ENCODE data around the gene TROAP.
"Not testable (repeated sequence)": the region's sequence is repeated elsewhere in the genome, so short reads cannot be mapped to it uniquely, and the experiment has no call there.

TROAP gene

DNA sequence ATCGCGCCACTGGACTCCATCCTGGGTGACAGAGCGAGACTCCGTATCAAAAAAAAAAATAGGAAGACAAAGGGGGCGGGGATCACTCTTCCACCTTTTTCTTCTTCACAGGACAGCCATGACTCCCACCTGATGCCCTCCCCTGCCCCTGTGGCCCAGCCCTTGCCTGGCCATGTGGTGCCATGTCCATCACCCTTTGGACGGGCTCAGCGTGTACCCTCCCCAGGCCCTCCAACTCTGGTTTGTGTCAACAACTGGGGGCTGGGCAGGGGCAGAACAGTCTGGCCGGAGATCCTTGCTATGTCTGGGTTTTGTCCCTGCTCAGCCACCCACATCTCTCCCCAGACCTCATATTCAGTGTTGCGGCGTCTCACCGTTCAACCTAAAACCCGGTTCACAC lies 5.8 kb downstream of the TROAP start:
- no peak for DNase-seq (ENCODE audit: low read depth in 2 of 2)

GRCh38 chr12:49330032-49330619 lies 7.1 kb downstream of the TROAP start:
- no peak for DNase-seq (ENCODE audit: low read depth in 2 of 2)

DNA sequence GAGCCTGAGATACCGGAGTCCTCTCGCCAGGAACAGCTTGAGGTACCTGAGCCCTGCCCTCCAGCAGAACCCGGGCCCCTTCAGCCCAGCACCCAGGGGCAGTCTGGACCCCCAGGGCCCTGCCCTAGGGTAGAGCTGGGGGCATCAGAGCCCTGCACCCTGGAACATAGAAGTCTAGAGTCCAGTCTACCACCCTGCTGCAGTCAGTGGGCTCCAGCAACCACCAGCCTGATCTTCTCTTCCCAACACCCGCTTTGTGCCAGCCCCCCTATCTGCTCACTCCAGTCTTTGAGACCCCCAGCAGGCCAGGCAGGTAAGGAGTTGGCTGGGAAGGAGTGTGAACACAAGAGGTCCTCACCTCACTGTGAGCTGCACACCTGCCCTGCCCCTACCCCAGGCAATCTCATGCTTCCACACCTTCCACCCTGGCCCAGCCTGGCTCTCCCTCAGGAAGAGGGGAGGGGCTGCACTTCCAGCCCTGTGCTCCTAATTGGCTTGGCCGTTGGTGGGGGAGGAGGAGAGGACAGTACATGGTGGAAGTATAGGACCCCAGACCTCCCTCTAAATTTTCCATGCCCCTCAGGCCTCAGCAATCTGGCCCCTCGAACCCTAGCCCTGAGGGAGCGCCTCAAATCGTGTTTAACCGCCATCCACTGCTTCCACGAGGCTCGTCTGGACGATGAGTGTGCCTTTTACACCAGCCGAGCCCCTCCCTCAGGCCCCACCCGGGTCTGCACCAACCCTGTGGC lies 7.8 kb downstream of the TROAP start:
- DNase-seq (ENCODE audit: low read depth in 2 of 2) = no peak

DNA sequence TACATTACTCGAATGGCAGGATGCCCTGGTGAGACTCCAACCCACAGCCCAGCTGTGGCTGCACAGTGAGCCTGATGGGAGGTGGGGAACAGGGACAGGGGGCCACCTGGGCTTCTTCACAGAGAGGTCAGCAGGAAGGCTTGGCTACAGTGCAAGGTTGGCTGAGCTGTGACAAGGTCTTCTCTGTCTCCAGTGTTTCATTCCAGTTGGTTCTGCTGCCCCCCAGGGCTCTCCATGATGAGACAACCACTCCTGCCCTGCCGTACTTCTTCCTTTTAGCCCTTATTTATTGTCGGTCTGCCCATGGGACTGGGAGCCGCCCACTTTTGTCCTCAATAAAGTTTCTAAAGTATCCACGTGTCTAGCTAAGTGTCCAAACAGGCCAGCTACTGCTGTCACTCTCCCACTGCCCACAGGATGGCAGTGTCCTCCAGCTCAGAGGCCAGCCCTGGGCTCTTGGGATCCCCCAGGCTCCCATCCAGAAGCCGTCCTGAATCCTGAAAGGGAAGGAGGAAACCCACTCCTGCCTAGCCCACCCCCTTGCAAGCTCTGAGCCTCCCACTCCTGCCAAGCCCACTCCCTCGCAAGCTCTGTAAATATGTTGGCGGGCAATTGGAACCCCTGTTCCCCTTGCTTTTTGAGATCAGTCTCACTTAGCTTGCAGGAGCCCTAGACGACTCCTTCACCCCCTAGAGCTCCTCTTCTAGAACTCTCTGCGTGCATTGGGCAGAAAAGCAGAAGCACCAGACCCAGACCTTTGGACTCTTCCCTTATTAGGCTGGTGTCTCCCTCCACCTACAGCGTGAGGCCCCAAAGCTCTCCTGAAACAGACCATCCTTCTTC lies 8.5 kb downstream of the TROAP start:
- DNase-seq (ENCODE audit: low read depth in 2 of 2) = no peak

DNA sequence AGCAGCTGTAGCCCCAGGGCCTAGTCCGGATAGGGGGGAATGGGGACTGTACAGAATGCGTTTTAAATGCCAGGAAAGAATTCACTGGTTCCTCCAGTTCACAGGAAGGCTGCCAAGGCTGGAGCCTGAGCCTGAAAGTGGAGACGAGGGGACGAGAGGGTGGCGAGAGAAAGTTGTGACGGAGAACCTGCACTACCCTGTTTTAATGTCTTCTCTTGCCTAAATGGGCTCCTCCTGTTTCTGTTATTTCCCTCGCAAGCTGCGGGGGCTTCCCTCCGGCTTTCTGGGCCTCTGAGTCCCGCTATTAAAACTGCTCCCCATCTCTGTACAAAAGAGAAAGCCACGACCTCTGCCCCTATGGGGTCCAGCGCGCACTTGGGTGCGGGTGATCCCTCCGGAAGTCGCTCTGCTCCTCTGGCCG lies 9.4 kb downstream of the TROAP start:
- DNase-seq (ENCODE audit: low read depth in 2 of 2) = no peak

DNA sequence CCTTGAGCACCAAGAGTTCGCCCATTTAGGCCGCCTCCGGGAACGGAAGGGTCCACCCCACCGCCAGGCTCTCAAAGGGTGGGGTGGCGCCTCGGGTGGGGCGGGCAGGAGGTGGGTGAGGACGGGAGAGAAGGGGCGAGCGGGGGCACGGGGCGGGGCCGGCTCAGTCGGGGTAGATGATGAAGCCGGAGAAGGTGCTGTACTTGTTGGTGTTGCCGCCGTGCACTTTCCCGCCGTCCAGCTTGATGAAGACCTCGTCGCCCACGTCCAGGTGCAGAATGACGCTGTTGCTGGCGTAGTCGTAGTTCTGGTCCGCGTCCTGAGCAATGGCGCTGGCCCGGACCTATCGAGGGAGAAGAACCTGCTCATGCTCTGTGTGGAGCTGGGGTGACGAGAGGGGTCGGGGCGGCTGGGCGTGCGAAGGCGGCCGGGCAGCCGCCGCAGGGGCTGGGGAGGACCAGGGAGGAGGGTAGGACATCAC lies 9.9 kb downstream of the TROAP start:
- no peak for DNase-seq (ENCODE audit: low read depth in 2 of 2)

GRCh38 chr12:49333778-49334177 lies 10.7 kb downstream of the TROAP start:
- not testable (repeated sequence) for DNase-seq (ENCODE audit: low read depth in 2 of 2)

DNA sequence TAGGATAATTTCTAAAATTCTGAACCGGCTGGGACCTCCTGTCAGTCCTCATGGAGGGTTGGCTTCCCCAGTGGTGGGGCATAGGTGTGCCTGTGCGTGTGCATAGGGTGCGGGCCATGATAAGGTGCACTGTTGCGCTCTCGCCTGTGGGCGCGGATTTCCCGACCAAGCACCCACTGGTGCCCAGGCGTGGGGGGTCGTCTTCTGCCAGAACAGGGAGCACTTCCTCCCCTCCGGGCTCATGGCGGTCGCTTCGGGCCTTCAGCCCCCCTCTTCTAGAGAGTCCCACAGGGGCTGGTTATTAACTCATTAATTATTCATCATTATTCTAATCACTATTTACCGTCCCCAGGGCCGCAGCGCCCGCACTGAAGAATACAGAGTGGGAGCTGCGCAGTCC lies 11.2 kb downstream of the TROAP start:
- DNase-seq (ENCODE audit: low read depth in 2 of 2) = no peak

DNA sequence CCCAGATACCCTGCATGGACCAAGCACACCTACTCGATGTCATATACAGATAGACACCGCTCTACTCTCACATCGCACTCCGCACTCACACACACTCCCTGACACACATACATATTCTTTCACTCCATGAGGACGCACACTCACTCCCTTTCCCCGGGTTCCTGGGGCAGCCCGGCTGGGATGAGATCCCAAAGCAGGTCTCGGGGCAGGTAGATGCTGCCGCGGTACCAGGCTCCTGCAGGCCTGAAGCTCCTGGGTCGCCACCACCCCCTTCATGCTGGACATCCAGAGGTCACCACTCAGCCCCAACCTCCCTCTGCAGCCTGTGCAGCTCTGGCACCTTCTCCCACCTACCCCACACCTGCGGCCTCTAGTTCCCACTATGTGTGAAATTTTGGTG lies 11.6 kb downstream of the TROAP start:
- DNase-seq (ENCODE audit: low read depth in 2 of 2) = no peak

GRCh38 chr12:49335118-49335954 lies 12.3 kb downstream of the TROAP start:
- no peak for DNase-seq (ENCODE audit: low read depth in 2 of 2)

- DNase-seq (ENCODE audit: low read depth in 2 of 2) = no peak
Observed at GRCh38 chr12:49335955-49336644, 13.0 kb downstream of the TROAP start.

- peak; percentile 86 to 88 for DNase-seq (ENCODE audit: low read depth in 2 of 2)
Observed at GRCh38 chr12:49336645-49337584, 13.9 kb downstream of the TROAP start, which contains the start of gene C1QL4. Gene C1QL4, minus strand, starts transcription at chr12:49337188. Its CDS starts 711 bp downstream, at chr12:49336477.

DNA sequence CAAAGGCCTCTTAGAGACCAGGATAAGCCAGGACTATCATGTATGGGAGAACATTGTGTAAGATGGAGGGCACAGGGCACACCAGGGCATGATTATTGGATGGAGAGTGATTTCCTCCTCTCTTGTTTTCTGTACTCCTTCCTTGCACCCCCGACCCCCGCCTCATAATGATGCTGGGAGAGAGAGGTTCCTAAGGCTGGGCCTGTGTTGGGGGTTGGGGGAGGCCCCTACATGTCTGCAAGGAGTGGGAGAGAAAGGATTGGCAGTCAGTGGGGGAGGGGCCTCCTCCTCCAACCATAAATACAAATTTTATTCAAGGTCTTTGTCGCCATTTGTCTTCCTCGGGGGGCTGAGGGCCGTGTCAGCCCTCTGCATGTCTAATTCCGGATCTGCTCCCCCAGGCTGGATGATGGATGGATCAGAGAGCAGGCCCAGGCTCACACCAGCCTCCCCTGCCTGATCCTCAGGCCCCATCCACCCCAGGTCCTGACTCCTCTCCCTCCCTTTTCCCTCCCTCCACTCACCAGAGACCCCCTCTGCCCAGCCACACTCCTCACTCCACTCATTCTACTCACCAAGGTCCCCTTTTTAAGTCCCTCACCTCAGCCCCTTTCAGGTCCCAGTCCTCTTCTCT lies 15.9 kb downstream of the TROAP start:
- DNase-seq (ENCODE audit: low read depth in 2 of 2) = no peak

GRCh38 chr12:49339464-49339861 lies 16.4 kb downstream of the TROAP start:
- DNase-seq (ENCODE audit: low read depth in 2 of 2) = no peak

GRCh38 chr12:49340095-49340870 lies 17.2 kb downstream of the TROAP start:
- DNase-seq (ENCODE audit: low read depth in 2 of 2) = no peak

DNA sequence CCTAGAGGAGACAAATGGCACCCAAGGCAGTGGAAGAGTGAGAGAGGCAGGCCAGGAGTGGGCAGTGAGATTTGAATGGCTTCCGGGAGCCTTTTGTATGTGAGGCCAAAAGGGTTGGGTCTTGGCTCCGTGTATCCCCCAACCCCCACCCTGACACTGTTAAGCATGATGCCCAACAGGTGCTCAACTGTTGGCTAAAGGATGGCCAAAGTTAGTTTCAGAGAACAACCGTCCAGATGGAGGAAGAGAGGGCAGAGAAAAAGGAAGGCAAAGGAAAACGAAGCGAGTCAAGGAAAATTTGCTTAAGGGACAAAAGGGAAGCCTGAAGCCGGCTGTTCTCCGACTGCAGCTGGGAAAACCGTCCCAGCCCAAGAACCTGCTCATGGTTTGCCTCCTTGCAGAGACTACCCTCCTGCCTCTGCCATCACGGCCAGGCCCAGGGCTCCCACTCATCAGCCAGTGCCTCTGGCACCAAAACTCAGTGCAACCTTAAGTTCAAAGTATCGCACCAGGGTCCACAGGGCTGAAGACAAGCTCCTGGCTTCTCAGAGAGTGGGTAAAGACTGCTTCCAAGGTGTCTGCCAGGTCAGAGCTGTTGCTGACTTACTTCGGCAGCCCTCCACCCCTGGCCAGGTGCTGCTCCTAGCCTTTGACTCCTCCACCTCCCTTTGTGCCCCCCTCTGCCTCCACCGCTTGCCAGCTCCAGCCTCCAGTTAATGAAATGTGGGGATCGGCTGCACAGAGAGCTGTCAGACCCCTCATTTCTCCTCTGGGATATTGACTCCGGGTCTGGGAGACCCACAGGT lies 18.1 kb downstream of the TROAP start:
- DNase-seq (ENCODE audit: low read depth in 2 of 2) = no peak

- DNase-seq (ENCODE audit: low read depth in 2 of 2) = no peak
Observed at GRCh38 chr12:49341777-49342065, 18.7 kb downstream of the TROAP start.
